GM19023 (cell line): ENCODE measurements around the gene FBXL4.
A peak's percentile ranks its signal among the peaks of the same experiment; 100 is the strongest.

Experiments used
- ATAC-seq: cut with Tn5 transposase; IDR thresholded peaks from one replicate; pipeline ENCODE4 v1.9.1; 2021; ENCODE audit warnings: mild to moderate bottlenecking, moderate library complexity; ENCODE audit not compliant: unreplicated experiment

Gene FBXL4

GRCh38 chr6:98887650-98888049, 60.1 kb downstream of the FBXL4 start:
- ATAC-seq, result no peak

DNA sequence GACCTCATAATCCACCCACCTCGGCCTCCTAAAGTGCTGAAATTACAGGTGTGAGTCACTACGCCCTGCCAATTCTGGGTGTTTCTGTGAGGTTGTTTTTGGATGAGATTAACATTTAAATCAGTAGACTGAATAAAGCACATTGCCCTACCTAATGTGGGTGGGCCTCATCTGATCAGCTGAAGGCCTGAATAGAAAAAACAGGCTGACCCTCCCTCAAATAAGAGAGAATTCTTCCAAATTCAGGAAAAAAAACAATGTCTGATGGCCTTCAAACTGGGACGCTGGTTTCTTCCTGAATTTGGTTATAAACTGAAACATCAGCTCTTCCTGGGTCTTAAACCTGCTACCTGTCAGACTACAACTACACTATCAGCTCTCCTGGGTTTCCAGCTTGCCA, 62.4 kb downstream of the FBXL4 start:
- ATAC-seq, result no peak

DNA sequence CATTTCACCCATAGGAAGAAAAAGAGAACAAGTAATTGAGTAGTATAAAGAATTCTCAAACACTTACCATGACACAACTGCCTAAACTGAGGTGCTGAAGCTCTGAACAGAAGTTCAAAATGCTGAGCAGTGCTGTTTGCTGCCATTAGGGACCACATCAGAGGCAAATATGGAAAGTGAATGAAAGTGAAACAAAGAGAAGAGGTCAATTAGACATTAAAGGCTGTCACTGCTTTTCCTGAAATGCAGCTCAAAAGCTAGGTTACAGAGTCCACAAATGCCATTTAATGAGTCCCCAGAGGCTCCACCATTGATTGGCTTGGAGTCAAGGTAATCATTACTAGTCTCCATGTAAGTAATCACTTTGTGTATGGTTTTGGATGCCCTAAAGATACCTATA, 67.3 kb downstream of the FBXL4 start:
- peak; percentile 89 for ATAC-seq

GRCh38 chr6:98877250-98877649, 70.5 kb downstream of the FBXL4 start:
- ATAC-seq, result no peak

DNA sequence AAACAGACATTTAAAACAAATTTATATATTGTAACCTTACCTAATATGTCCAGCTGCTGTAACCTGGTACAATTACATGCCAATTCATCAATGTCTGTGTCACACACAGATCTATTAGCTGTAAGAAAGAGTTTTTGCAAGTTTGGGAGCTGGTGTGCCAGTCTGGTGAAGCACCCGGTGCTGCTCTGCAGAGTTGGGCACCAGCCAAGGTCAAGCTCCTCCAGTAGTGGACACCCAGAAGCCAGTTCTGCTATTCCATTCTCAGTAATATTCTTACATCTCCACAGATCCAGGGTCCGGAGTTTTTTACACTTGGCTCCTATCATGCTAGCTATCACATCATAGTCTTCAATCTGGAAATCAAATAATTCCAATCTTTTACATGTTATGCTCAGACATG, 72.4 kb downstream of the FBXL4 start:
- no peak for ATAC-seq

DNA sequence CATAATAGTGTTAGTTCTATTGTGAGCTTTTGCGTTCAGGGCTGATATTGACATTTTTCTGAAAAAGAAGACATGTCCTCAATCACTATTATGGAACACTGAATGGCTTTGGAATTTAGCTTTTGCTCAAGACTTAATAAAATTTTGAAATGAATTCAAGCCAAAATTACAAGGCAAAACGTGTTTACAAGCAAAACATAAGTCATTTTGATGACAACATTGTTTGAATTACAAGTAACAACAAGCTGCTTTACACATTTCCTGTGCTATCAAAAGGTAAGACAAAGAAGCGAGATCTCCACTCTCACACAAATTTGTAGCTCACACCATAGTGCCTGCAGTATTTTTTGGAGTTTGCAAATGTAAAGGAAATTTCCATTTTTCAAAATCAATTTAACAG, 75.9 kb downstream of the FBXL4 start:
- no peak for ATAC-seq

DNA sequence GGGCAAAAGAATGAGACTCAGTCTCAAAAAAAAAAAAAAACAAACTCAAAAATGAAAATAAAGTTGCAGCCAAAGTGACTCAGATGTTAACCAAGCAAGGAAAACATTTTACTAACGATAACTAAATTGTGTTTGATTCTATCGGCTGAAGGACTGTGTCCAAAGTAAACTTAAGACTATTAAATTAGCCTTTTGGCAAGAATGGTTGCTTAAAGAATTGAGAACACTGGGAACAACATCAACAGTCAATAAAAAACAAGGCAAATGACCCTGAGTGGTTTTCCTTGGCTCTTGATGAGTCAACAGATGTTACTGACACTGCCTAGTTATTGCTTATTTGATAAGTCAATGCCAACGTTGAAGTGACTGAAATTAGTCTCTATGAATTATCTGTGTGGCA, 76.7 kb downstream of the FBXL4 start:
- ATAC-seq, result no peak

- no peak for ATAC-seq
These were observed 83.2 kb downstream of the FBXL4 start for GRCh38 chr6:98864497-98864896.

GRCh38 chr6:98848539-98849242, 99.1 kb downstream of the FBXL4 start:
- ATAC-seq, result no peak

- ATAC-seq, result no peak
These were observed 99.8 kb downstream of the FBXL4 start for GRCh38 chr6:98847779-98848538.

DNA sequence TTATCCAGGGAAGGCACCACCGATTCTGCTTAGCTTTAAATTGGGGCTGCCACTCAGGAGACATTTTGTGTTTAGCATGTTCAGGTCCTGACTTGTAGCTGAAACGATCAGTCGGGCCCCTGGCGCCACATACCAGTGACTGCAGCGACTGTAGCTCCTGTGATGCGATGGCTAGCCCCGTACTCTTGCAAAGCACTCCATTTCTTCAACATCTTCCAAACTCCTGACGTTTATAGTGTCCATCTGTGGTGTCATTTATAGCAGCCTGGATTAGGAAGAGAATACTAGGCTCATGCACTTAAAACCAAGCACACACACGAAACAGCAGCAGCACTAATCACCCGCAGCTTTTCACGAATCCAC, 100.3 kb downstream of the FBXL4 start:
- no peak for ATAC-seq

- no peak for ATAC-seq
These were observed 101.7 kb downstream of the FBXL4 start for GRCh38 chr6:98846021-98846380.

DNA sequence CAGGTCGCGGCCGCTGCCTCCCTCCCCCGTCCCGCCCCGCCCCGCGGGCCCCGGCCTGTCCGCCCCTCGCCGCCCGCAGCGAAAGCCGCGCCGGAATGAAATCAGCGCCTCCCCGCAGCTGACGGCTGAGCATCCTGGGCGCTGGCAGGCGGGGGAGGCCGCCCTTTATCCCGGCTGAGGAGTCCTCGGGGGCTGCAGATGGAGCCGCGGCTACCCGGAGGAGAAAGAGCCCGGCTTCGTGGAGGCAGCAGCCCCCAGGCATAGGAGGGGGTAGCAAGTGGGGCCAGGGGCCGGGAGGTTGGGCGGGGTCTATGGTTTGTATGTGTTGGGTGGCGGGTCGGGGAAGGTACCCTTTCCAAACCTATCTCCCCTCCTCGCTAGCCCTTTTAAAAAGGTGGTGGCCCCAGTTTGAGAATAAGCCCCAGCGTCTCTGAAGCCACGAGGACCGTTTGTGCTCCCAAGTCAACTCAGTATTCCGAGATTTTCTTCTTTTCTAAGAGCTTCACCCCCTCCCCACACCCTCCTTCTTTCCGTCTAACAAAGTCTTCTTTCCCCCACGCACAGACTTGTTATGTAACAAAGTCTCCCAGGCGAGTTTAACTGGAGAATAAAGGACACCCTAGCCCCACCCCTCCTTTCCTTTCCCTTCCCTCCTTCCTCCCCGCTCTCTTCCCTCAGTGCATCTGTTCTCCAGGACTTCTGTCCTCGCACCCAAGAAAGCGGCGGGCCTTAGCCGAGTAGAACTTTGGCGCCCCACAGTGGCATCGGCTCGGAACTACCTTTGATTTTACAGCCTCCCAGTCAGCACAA, 102.3 kb downstream of the FBXL4 start:
- ATAC-seq, result peak; percentile 65

- no peak for ATAC-seq
These were observed 103.2 kb downstream of the FBXL4 start for GRCh38 chr6:98844244-98845210.

DNA sequence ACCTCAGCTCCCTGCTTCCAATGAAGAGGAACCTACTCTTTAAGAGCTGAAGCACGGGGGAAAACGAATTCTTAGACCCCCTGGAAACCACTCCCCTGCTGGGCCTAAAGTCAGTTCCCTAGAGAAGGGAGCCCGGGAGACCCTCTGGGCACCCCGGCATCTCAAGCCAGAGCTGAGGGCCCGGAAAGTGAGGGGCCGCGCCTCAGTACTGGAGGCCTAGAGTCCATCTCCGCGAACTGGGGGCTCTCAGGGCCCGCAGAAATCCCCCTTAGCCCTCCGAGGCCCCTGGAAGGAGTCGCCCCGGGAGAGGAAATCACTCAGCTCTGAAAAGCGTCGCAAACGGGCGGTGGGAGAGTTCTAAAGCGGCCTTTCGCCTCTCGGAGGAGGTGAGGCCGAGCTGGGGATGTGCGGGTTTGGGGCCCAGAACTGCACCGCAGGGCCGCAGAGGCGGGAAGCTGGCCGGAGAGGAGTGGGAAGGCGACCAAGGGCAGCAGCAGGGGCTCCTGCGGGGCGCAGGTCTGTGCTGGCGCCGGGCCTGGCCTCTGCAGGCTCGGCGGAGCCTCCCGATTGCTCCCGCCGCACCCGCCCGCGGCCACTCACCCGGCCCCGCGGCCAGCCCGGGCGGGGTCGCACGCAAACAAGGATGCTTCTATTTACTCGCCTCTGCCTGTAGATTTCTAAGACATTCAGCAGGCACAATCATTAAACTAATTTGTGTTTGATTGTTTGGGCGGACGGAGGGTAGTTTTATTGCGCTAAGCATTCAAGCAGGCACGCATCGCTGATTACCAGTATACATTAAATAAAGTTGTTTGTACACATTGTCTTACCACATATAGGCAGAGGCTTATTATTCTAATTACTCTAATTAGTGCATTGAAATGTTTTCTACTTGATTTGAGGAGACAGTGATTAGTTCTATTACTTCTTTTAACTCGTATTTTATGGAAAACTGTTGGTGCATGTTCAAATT, 104.2 kb downstream of the FBXL4 start:
- ATAC-seq, result no peak

DNA sequence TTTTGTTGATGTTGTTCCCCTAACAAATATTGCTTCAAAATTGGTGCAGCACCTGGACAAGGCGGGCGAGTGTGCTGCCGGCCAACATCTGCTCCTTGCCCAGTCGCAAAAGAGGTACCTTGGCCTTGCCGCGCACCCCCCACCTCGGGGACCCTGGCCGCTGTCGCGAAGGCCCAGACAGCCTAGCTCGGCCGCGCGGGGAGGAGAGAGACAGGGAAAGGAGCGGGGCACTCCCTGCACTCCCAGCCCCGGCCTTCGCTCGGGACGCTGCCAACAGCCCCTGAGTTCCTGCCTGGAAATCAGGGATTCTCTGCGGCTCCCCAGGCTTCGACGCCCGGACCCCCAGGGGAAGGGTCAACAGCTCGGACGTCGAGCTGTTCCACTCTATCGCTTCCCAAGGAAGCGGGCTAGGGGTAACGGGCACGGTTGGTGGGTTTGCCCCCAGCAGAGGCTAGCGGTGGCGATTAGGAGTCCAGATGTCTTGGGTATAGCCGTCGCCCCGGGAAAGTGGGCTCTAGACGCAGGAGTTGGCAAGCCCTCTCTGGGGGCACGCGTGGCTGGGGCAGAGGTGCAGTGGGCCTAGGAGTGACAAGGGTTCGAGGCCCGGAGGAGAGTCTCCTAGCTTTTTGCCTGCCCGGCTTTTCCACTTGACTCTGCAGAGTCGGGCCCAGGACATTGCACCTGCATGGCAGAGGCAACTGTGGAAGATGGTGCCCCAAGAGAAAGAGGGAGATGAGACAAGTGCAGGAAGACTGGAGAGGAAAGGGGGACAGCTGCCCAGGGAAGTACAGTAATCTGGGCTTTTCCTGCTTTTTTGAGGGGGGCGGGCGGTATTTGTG, 105.2 kb downstream of the FBXL4 start:
- no peak for ATAC-seq

DNA sequence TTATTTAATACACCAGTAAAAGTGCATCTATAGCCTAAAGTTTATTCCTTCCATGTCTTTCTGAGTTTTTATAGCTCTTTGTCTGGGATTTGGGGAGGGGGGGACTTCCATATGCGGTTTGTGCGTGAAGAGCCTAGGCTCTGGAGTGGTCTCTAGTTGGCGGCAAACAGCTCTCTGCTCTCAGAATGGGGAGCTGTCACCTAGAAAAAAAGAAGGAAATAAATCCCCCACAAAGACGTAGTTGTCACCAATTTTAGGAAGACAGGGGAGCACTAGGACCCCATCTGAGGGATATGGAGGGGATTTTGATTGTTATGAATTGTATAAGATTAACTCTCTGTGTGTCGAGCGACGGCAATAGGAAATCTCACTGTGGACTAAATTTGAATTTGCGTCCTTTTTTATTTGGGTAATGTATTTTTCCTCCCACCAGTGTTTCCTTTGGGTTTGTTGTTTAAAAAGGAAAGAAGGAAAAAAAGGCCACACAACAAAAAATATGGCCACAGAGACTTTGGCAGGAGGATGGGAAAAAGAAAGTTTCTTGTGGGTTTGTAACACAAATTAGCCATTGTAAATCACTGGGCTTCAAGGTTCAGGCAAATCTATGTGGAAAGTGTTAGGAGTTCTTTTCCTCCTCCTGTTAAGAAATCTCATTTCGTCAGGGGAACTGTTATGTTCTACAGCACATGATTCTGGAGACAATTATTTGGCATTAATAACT, 106.0 kb downstream of the FBXL4 start:
- ATAC-seq, result no peak

GRCh38 chr6:98840996-98841513, 106.7 kb downstream of the FBXL4 start:
- no peak for ATAC-seq
